HCT116 (cell line): Measurements from ENCODE around the gene CKAP2L. TPM values are rescaled to one million over a fixed set of nuclear protein-coding genes. Genes with fewer than 3 reads are reported as not detected.

Source experiments
- ATAC-seq: fragments of 200-7000 bp; cut with Tn5 transposase; 2 replicates; pipeline ENCODE4 v1.9.1; 2020; ENCODE audit warnings: mild to moderate bottlenecking, moderate library complexity
- BruUV-seq: library from RNA; stranded (reverse); fragments of 400-500 nt; replicated peaks from 2 replicates; lab custom pipeline; 2021; lab: Mats Ljungman, UMichigan
- CTCF ChIA-PET: fragments of 300-600 bp; sonication (Branson Sonifier 250); formaldehyde crosslinking; loops from one replicate; lab custom pipeline; 2021; ENCODE audit warnings: antibody characterized with exemption; lab: Charles Lee
- POLR2A ChIA-PET: fragments of 300-600, 350-600 bp; sonication (Branson Sonifier 250); formaldehyde crosslinking; loops from one replicate; lab custom pipeline; 2021; ENCODE audit warnings: antibody characterized with exemption; lab: Charles Lee
- RAD21 ChIA-PET, 2 experiments: fragments of 300-600 bp; sonication (Branson Sonifier 250); formaldehyde crosslinking; loops; one replicate each; lab custom pipeline; 2023; ENCODE audit warnings: low total read pairs in 2 of 2; ENCODE audit not compliant: uncharacterized antibody in 2 of 2, unreplicated experiment in 2 of 2, low non-redundant PET in 1 of 2; lab: Charles Lee
- DNase-seq: peaks from one replicate; pipeline ENCODE4 v3.0.0-alpha.2; 2010; ENCODE audit warnings: low read depth, low spot score
- H2AFZ ChIP-seq: fragments of 200-600 bp; shearing (Covaris generic), sonication (generic); 2 replicates; pipeline ENCODE4 v1.6.1; 2017; ENCODE audit warnings: low read depth, mixed run types, mixed read lengths, antibody characterized with exemption, low read length; ENCODE audit not compliant: poor library complexity, severe bottlenecking
- H3K27ac ChIP-seq: 2 replicates; pipeline ENCODE4 v1.5.1; 2012; ENCODE audit warnings: low read depth, low read length
- H3K27me3 ChIP-seq: fragments of 200-600 bp; sonication (generic); 2 replicates; pipeline ENCODE4 v1.6.1; 2016; ENCODE audit warnings: mixed run types, low read length, mixed read lengths; ENCODE audit not compliant: insufficient read depth
- H3K36me3 ChIP-seq, 2 experiments: fragments of 200-500 bp in 1 of 2; fragments of 200-600 bp in 1 of 2; sonication (Bioruptor generic) in 1 of 2; sonication (generic) in 1 of 2; 2 replicates each; pipeline versions ENCODE4 v1.5.1 to v1.6.1; 2014 to 2016; ENCODE audit warnings: low read length in 2 of 2, inconsistent platforms in 1 of 2, mixed read lengths in 1 of 2, mixed run types in 1 of 2; ENCODE audit not compliant: insufficient read depth in 2 of 2, control insufficient read depth in 1 of 2
- H3K4me1 ChIP-seq, 2 experiments: fragments of 200-600 bp in 1 of 2; sonication (generic) in 1 of 2; 2 replicates each; pipeline versions ENCODE4 v1.5.1 to v1.6.1; 2012 to 2017; ENCODE audit warnings: low read length in 2 of 2, inconsistent platforms in 1 of 2, mild to moderate bottlenecking in 1 of 2, mixed read lengths in 1 of 2, mixed run types in 1 of 2, moderate library complexity in 1 of 2; ENCODE audit not compliant: insufficient read depth in 2 of 2, control insufficient read depth in 1 of 2
- H3K4me2 ChIP-seq: fragments of 200-600 bp; sonication (generic); 2 replicates; pipeline ENCODE4 v1.6.1; 2017; ENCODE audit warnings: mixed run types, low read length, mixed read lengths
- H3K4me3 ChIP-seq, 2 experiments: fragments of 200-600 bp in 1 of 2; sonication (generic) in 1 of 2; replicated peaks in 1 of 2; 2 replicates each; pipeline ENCODE4 v1.5.1; 2011 to 2016; ENCODE audit warnings: low read length in 2 of 2, control low read depth in 1 of 2, low read depth in 1 of 2, mild to moderate bottlenecking in 1 of 2, mixed read lengths in 1 of 2, mixed run types in 1 of 2
- H3K79me2 ChIP-seq: fragments of 200-600 bp; sonication (generic); 2 replicates; pipeline ENCODE4 v1.6.1; 2017; ENCODE audit warnings: mild to moderate bottlenecking, mixed run types, low read length, moderate library complexity, mixed read lengths; ENCODE audit not compliant: insufficient read depth
- H3K9ac ChIP-seq: fragments of 200-600 bp; sonication (generic); 2 replicates; pipeline ENCODE4 v1.6.1; 2016; ENCODE audit warnings: low read length, mixed read lengths
- H3K9me2 ChIP-seq: fragments of 200-600 bp; sonication (generic), shearing (Covaris generic); 2 replicates; pipeline ENCODE4 v1.6.1; 2017; ENCODE audit warnings: mixed run types, mild to moderate bottlenecking, moderate library complexity; ENCODE audit not compliant: insufficient read depth
- H3K9me3 ChIP-seq, 2 experiments: fragments of 200-500 bp in 1 of 2; fragments of 200-600 bp in 1 of 2; sonication (Bioruptor generic) in 1 of 2; sonication (generic) in 1 of 2; 2 replicates each; pipeline ENCODE4 v1.6.1; 2014 to 2017; ENCODE audit warnings: low read length in 2 of 2, mixed read lengths in 2 of 2, inconsistent platforms in 1 of 2, low read depth in 1 of 2, mild to moderate bottlenecking in 1 of 2, mixed run types in 1 of 2, moderate library complexity in 1 of 2; ENCODE audit not compliant: control insufficient read depth in 1 of 2, insufficient read depth in 1 of 2
- H4K20me1 ChIP-seq: fragments of 200-600 bp; sonication (generic), shearing (Covaris generic); 2 replicates; pipeline ENCODE4 v1.6.1; 2017; ENCODE audit warnings: mixed run types, mild to moderate bottlenecking, moderate library complexity; ENCODE audit not compliant: insufficient read depth
- CEBPB ChIP-seq: IDR thresholded peaks from 2 replicates; pipeline ENCODE4 v1.6.1; 2012; ENCODE audit warnings: low read depth
- CTCF ChIP-seq, 3 experiments: fragments of 200-600 bp in 1 of 3; sonication (generic) in 1 of 3; IDR thresholded peaks in 2 of 3; conservative IDR thresholded peaks in 1 of 3; 2 replicates each; pipeline ENCODE4 v1.5.1; 2012 to 2017; ENCODE audit warnings: low read depth in 2 of 3, low read length in 2 of 3, antibody characterized with exemption in 1 of 3, borderline replicate concordance in 1 of 3, control low read depth in 1 of 3, mild to moderate bottlenecking in 1 of 3, mixed read lengths in 1 of 3, mixed run types in 1 of 3, moderate library complexity in 1 of 3; ENCODE audit not compliant: insufficient read depth in 1 of 3
- EZH2 ChIP-seq: fragments of 200-600 bp; sonication (generic); IDR thresholded peaks from 2 replicates; pipeline ENCODE4 v1.6.1; 2017; ENCODE audit warnings: antibody characterized with exemption, mixed run types
- JUND ChIP-seq: IDR thresholded peaks from 2 replicates; pipeline ENCODE4 v1.6.1; 2012
- POLR2AphosphoS5 ChIP-seq: IDR thresholded peaks from 2 replicates; pipeline ENCODE4 v1.6.1; 2011; ENCODE audit warnings: mild to moderate bottlenecking, low read depth, low read length, moderate library complexity
- REST ChIP-seq: IDR thresholded peaks from 2 replicates; pipeline ENCODE4 v1.6.1; 2012; ENCODE audit warnings: low read depth
- SIN3A ChIP-seq: IDR thresholded peaks from 2 replicates; pipeline ENCODE4 v1.6.1; 2012; ENCODE audit warnings: low read depth
- YY1 ChIP-seq: IDR thresholded peaks from 2 replicates; pipeline ENCODE4 v1.6.1; 2011; ENCODE audit warnings: low read length, low read depth, moderate library complexity, mild to moderate bottlenecking; ENCODE audit not compliant: insufficient replicate concordance; ENCODE audit errors: extremely low read depth
- ZFX ChIP-seq: fragments of 450-650 bp; IDR thresholded peaks from 2 replicates; pipeline ENCODE4 v1.6.1; 2017
- intact Hi-C: fragments of 100-400 bp; cut with micrococcal nuclease; formaldehyde crosslinking; loops from 2 replicates; pipeline ENCODE4 v1.10.0; 2022
- total RNA-seq: library from RNA; stranded (reverse); gene quantifications from one replicate; pipeline ENCODE4 v1.2.1, GENCODE V29; 2021; ENCODE audit not compliant: unreplicated experiment

CKAP2L gene
- total RNA-seq, 1 experiment from 2014 or later: 27.5 TPM

- intact Hi-C loops: no loop called here
- TF ChIP-seq ZFX: no peak
- no peak for TF ChIP-seq SIN3A
- no peak for TF ChIP-seq YY1
- no peak for TF ChIP-seq CEBPB
- TF ChIP-seq JUND: no peak
- no peak for TF ChIP-seq EZH2
- TF ChIP-seq REST: no peak
- no peak for TF ChIP-seq POLR2AphosphoS5
- TF ChIP-seq CTCF (IDR thresholded peaks at IDR 0.05 in 2 of 3, conservative IDR thresholded peaks at IDR 0.05 in 1 of 3; ENCODE audit: borderline replicate concordance in 1 of 3, insufficient read depth in 1 of 3, low read depth in 2 of 3, low read length in 2 of 3): no peak
- DNase-seq (no peak), ATAC-seq (no peak)
- no peak overlapping the region for H2AFZ ChIP-seq
- H3K4me2 ChIP-seq: no peak overlapping the region; the same call in 1 of the 2 replicates
- no peaks in the 10 kb centered on the region for H3K36me3 ChIP-seq
- H3K27ac ChIP-seq: no peak overlapping the region
- no peaks in the 10 kb centered on the region for H3K9me3 ChIP-seq
- no peaks in the 10 kb centered on the region for H3K9me2 ChIP-seq
- peaks cover 11 to 32% of the 10 kb centered on the region in 2 experiments for H3K4me1 ChIP-seq
- no peak overlapping the region for H3K9ac ChIP-seq
- no TSS peak for BruUV-seq
- H3K4me3 ChIP-seq: no peak overlapping the region
- no peaks in the 10 kb centered on the region for H3K79me2 ChIP-seq
- ChIA-PET CTCF (no interaction called here), RAD21 (no interaction called here), POLR2A (no interaction called here)
- no peaks in the 10 kb centered on the region for H3K27me3 ChIP-seq
- no peaks in the 10 kb centered on the region for H4K20me1 ChIP-seq
Measured at GRCh38 chr2:112714331-112714730, 50.1 kb downstream of the CKAP2L start.
